Peyer's patch (tissue), 4 donors: ENCODE data around the gene DRG2. TPM values are rescaled to one million over a fixed set of nuclear protein-coding genes. Genes with fewer than 3 reads are reported as not detected.

Source experiments
- DNase-seq, 3 donors: peaks; one replicate each; pipeline ENCODE4 v3.0.0-alpha.2; 2017 to 2019
- H3K27ac ChIP-seq, 4 donors: fragments of 200-600 bp; sonication (generic); one replicate each; pipeline ENCODE4 v1.5.1; 2016 to 2019
- H3K27me3 ChIP-seq, 2 donors: fragments of 200-600 bp; sonication (generic); one replicate each; pipeline ENCODE4 v1.5.1; 2019
- H3K36me3 ChIP-seq, 3 donors: fragments of 200-600 bp; sonication (generic); one replicate each; pipeline ENCODE4 v1.5.1; 2016 to 2019
- H3K4me1 ChIP-seq, 4 donors: fragments of 200-600 bp; sonication (generic); one replicate each; pipeline ENCODE4 v1.5.1; 2016 to 2019
- H3K4me3 ChIP-seq, 4 donors: fragments of 200-600 bp; sonication (generic); 1 replicate in 3 of 4; 2 replicates in 1 of 4; pipeline ENCODE4 v1.5.1; 2016 to 2019; ENCODE audit warnings: mild to moderate bottlenecking in 1 of 4
- H3K9me3 ChIP-seq, 4 donors: fragments of 200-600 bp; sonication (generic); one replicate each; pipeline ENCODE4 v1.5.1; 2016 to 2019; ENCODE audit warnings: mild to moderate bottlenecking in 1 of 4
- CTCF ChIP-seq, 6 experiments: fragments of 450-650 bp in 4 of 6; fragments of 200-600 bp in 2 of 6; sonication (generic) in 1 of 6; IDR thresholded peaks; one replicate each; pipeline ENCODE4 v1.5.1; 2017 to 2019; ENCODE audit warnings: antibody characterized with exemption in 6 of 6, mild to moderate bottlenecking in 3 of 6, moderate library complexity in 1 of 6
- POLR2A ChIP-seq, 2 donors: fragments of 450-650 bp; IDR thresholded peaks; one replicate each; pipeline ENCODE4 v1.5.1; 2017; ENCODE audit warnings: antibody characterized with exemption in 2 of 2, mild to moderate bottlenecking in 2 of 2, moderate library complexity in 2 of 2
- total RNA-seq, 4 donors: library from RNA; depleted of rRNA; stranded (reverse); fragments of >200 nt; gene quantifications; one replicate each; pipeline ENCODE4 v1.1.0, GENCODE V29; 2016

DRG2 gene
- total RNA-seq, 4 donors from 2014 or later: 24.0 to 65.2 (median 48.5) TPM

GRCh38 chr17:18040261-18040858 is 47.4 kb upstream of the DRG2 start:
- no peaks in the 10 kb centered on the region for H3K36me3 ChIP-seq

GRCh38 chr17:18041776-18042175 is 46.0 kb upstream of the DRG2 start:
- DNase-seq: no peak
- Histone ChIP-seq H3K27me3 (no peaks in the 10 kb centered on the region), H3K36me3 (peaks cover 0 to 7% (median 0%) of the 10 kb centered on the region in 3 donors), H3K4me3 (no peak overlapping the region), H3K27ac (no peak overlapping the region), H3K9me3 (no peaks in the 10 kb centered on the region), H3K4me1 (peaks cover 0 to 35% (median 14%) of the 10 kb centered on the region in 4 donors)
- TF ChIP-seq CTCF (IDR thresholded peaks at IDR 0.05): no peak
- TF ChIP-seq POLR2A (IDR thresholded peaks at IDR 0.05): no peak

More at GRCh38 chr17:18040261-18040858, 47.4 kb upstream of the DRG2 start:
- no peak for DNase-seq
- Histone ChIP-seq H3K9me3 (no peaks in the 10 kb centered on the region), H3K27ac (peak overlapping the region in 2 of 4 donors; percentile 81 to 88), H3K4me3 (peak overlapping the region; percentile 87 to 97 (median 93)), H3K27me3 (no peaks in the 10 kb centered on the region), H3K4me1 (peaks cover 0 to 35% (median 14%) of the 10 kb centered on the region in 4 donors)
- TF ChIP-seq POLR2A (IDR thresholded peaks at IDR 0.05): no peak
- no peak for TF ChIP-seq CTCF (IDR thresholded peaks at IDR 0.05)

- Histone ChIP-seq H3K36me3 (peaks cover 0 to 11% (median 0%) of the 10 kb centered on the region in 3 donors), H3K4me3 (no peak overlapping the region), H3K4me1 (peaks cover 0 to 24% (median 6%) of the 10 kb centered on the region in 4 donors), H3K9me3 (no peaks in the 10 kb centered on the region), H3K27me3 (no peaks in the 10 kb centered on the region), H3K27ac (no peak overlapping the region)
- TF ChIP-seq CTCF (IDR thresholded peaks at IDR 0.05): no peak
- no peak for TF ChIP-seq POLR2A (IDR thresholded peaks at IDR 0.05)
- DNase-seq: no peak
These were observed 44.8 kb upstream of the DRG2 start for GRCh38 chr17:18042983-18043382.

- no peak for DNase-seq
- Histone ChIP-seq H3K4me1 (peaks cover 0 to 19% (median 5%) of the 10 kb centered on the region in 4 donors), H3K27ac (no peak overlapping the region), H3K4me3 (no peak overlapping the region), H3K36me3 (peaks cover 0 to 11% (median 0%) of the 10 kb centered on the region in 3 donors), H3K9me3 (no peaks in the 10 kb centered on the region), H3K27me3 (no peaks in the 10 kb centered on the region)
- no peak for TF ChIP-seq POLR2A (IDR thresholded peaks at IDR 0.05)
- TF ChIP-seq CTCF (IDR thresholded peaks at IDR 0.05): peak in 4 of 6 experiments; percentile 13 to 31 (median 26)
These were observed 44.3 kb upstream of the DRG2 start for GRCh38 chr17:18043491-18043890.

GRCh38 chr17:18044609-18045008 is 43.1 kb upstream of the DRG2 start:
- no peak for DNase-seq
- H3K36me3 ChIP-seq: peaks cover 0 to 11% (median 0%) of the 10 kb centered on the region in 3 donors
- no peaks in the 10 kb centered on the region for H3K9me3 ChIP-seq
- TF ChIP-seq POLR2A (IDR thresholded peaks at IDR 0.05): no peak
- no peak for TF ChIP-seq CTCF (IDR thresholded peaks at IDR 0.05)
- H3K27ac ChIP-seq: no peak overlapping the region
- no peaks in the 10 kb centered on the region for H3K27me3 ChIP-seq
- H3K4me1 ChIP-seq: peaks cover 0 to 19% (median 5%) of the 10 kb centered on the region in 4 donors
- H3K4me3 ChIP-seq: no peak overlapping the region
